SKM-1 (cell line): ENCODE results near the gene TSNAX.
"Not testable (repeated sequence)": the region's sequence is repeated elsewhere in the genome, so short reads cannot be mapped to it uniquely, and the experiment has no call there.

ENCODE experiments used
- DNase-seq: peaks from one replicate; lab custom pipeline; 2025; ENCODE audit not compliant: unreplicated experiment; lab: John Stamatoyannopoulos, UW

The TSNAX gene

DNA sequence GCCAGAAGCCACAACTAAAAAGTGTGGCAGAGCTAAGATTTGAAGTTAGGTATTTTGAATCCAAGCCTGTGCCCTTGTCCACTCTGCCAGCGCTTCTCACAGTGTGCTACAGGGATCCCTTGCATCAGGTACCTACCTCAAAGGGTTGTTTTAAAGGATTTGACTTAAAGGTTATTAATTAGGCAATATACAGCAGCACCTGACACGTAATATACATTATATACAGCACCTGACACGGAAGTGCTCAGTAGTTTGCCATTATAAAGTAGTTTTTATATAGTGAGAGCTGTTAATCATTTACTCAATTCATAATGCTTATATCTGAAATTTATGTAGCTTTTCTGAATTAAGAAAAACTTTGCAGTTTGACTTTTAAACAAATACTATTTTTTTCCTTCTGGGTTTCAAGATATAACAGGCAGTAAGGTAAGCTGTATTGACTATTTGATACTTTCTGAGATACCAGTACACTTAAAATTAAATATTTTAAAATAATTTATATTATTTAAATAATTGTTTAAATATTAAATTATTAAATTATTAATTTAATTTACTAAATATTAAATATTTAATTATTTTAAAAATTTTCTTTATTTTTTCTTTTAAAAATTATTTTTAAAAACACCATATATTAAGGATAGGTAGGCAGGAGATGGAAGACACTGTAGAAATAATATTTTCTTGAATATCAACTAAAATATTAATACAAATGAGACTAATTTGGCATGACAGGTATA is 33.3 kb downstream of the TSNAX start:
- DNase-seq = no peak

GRCh38 chr1:231563247-231563646 is 34.8 kb downstream of the TSNAX start:
- DNase-seq = no peak

- no peak for DNase-seq
These were observed 35.9 kb downstream of the TSNAX start for GRCh38 chr1:231564373-231564772.

GRCh38 chr1:231566496-231566895 is 38.0 kb downstream of the TSNAX start:
- DNase-seq = no peak

GRCh38 chr1:231570262-231570661 is 41.8 kb downstream of the TSNAX start:
- DNase-seq = not testable (repeated sequence)

DNA sequence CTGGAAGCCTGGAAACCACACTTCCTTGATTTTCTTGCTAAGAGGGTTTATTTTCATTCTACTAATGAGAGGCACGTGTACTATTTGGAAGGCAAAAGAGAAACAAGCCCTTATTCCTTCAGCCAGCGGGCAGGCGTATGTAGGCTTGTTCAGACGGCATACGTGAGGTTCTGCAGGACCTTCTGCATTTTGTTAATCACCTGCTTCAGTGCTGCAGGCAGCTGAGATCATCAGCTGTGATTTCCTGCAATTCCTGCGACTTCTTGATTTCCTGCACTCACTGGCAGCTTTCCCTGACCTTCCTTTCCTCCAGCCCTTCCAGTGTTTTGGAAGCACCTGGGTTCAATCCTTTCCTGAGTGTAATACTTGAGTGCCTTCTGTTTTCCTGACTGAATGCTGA is 43.4 kb downstream of the TSNAX start:
- no peak for DNase-seq

- no peak for DNase-seq
These were observed 47.0 kb downstream of the TSNAX start for GRCh38 chr1:231575472-231575871.

DNA sequence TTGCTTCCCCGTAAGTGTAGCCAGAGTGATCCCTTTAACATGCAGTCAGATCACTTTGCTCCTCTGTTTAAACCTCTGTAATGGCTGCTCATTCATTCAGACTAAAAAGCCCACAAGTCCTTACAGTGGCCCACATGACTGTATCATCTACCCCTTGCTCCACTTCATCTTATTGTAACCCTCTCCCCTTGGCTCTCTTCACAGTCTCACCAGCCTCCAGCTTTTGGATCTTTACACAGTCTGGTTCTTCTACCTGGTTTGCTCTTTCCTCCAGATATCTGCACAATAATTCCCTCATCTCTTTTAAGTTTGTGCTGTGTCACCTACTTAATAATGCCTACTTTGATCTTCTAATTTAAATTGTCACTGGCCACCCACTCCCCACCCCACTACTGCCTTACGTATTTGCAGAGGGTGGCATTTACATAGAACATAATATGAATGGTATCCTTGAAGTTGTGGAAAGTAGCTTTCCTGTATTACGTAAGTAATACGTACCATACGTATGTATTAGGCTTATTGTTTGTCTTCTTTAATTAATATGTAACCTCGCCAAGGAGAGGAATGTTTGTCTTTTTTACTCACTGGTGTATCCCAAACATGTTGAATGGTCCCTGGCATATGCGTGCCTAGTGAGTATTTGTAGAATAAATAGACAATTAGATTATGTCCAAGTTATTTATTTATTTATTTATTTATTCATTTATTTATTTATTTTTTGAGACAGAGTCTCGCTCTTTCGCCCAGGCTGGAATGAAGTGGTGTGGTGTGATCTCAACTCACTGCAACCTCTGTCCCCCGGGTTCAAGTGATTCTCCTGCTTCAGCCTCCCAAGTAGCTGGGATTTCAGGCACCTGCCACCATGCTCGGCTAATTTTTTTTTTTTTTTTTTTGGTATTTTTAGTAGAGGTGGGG is 48.6 kb downstream of the TSNAX start:
- no peak for DNase-seq

- DNase-seq = no peak
These were observed 52.4 kb downstream of the TSNAX start for GRCh38 chr1:231580874-231581273.

GRCh38 chr1:231581859-231582258 is 53.4 kb downstream of the TSNAX start:
- no peak for DNase-seq

GRCh38 chr1:231583376-231583775 is 54.9 kb downstream of the TSNAX start:
- no peak for DNase-seq

GRCh38 chr1:231584117-231584516 is 55.6 kb downstream of the TSNAX start:
- peak; percentile 41 for DNase-seq

DNA sequence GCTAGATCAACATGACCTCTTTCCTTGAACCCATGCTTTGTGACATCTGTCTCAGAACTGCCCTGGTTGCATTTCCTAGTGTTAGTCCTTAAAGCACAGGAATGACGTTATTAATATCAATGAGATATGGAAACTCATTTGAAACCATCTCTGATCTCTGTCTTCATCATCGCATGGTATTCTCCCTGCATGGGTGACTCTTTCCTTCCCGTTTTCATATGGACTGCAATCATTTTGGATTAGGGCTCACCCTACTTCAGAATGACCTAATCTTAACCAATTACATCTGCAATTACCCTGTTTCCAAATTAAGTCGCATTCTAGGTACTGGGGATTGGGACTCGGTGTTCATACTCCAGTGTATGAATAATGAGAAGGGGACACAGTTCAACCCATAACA is 56.5 kb downstream of the TSNAX start:
- DNase-seq = peak; percentile 30

DNA sequence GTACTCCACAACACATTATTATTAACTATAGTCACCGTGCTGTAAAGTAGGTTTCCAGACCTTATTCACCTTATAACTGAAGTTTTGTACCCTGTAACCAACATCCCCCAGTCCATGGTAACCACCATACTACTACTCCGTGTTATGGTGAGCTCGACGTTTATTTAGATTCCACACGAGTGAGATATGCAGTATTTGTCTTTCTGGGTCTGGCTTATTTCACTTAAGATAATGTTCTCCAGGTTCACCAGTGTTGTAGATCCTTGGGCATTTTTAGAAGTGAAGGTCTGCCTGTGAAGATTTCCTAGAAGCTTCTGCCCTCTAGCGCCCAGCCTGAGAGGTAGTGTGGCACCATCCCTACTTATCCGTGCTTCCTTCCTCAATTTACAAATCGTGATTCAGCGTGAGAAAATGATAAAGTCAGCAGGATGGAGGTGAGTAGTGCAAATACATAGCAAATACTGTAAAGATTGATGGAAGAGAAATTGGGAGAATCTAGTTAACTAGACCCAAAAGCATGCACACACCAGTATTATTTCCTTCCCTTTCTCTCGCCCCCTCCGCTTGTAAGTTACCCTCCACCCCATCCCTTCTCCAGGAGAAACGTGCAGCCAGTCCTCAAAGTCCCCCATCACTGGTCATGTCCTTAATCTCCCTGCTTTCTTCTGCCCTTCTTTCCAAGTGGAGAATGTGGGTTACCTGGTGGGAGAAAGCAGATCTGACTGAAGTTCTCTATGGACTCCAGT is 62.2 kb downstream of the TSNAX start:
- DNase-seq = peak; percentile 94

DNA sequence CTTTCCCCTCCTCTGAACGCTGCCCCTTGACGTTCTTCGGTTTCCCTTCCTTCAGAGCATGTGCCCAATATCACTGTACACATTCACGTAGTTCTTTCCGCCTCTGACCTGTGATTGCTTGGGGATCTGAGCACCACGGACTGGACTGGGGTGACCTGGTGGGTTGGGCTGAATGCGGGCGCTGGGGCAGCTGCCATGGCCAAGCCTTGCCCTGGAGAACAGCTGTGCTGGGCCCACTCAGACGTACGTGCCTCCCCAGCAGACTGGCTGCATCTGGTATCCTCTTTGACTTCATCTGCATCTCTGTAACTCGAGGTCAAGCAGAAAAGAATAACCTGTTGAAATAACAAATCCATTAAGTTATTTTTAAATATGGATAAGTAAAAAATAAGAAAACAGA is 63.0 kb downstream of the TSNAX start:
- DNase-seq = no peak

- DNase-seq = no peak
These were observed 64.3 kb downstream of the TSNAX start for GRCh38 chr1:231592809-231593208.

DNA sequence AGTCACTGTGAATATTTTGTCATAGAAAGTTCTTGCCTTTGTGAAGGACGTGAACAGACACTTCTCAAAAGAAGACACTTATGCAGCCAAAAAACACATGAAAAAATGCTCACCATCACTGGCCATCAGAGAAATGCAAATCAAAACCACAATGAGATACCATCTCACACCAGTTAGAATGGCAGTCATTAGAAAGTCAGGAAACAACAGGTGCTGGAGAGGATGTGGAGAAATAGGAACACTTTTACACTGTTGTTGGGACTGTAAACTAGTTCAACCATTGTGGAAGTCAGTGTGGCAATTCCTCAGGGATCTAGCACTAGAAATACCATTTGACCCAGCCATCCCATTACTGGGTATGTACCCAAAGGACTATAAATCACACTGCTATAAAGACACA is 64.8 kb downstream of the TSNAX start:
- DNase-seq = not testable (repeated sequence)

- DNase-seq = no peak
These were observed 65.7 kb downstream of the TSNAX start for GRCh38 chr1:231594123-231594522.

DNA sequence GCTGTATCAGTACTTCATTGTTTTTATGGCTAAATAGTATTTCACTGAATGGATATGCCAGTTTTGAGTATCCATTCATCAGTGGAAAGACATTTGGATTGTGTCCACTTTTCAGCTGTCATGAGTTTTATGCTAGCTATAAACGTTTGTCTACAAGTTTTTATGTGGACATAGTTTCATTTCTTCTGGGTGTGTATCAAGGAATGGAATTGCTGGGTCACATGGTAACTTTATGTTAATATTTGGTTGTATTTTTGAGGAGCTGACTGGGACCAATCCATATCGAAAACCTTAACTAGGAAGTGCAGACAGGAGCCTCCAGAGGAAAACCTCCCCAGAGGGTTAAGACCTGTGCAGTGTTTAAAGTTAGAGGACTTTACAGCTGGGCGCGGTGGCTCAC is 66.3 kb downstream of the TSNAX start:
- no peak for DNase-seq

DNA sequence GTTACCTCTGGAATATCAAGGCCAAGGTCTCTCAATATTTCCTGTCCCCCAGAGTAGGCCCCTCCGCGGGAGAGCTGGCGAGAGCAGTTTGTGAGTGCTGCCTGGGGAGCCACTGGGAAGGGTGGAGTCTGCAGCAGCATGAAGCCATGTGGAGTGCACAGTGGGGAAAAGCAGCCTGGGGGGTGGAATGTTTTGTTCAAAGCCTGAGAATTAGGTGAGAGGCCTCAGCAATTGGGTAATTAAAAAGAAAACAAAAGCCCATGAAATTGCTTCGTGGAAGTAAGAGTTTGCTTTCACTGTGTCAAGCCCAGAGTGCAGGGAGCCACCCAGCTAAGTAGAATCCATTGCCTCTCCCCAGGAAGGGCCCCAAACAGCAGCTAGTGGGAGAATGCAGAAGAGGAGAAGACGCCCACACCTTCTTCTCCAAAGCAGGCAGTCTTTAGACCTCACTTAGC is 67.9 kb downstream of the TSNAX start:
- no peak for DNase-seq

DNA sequence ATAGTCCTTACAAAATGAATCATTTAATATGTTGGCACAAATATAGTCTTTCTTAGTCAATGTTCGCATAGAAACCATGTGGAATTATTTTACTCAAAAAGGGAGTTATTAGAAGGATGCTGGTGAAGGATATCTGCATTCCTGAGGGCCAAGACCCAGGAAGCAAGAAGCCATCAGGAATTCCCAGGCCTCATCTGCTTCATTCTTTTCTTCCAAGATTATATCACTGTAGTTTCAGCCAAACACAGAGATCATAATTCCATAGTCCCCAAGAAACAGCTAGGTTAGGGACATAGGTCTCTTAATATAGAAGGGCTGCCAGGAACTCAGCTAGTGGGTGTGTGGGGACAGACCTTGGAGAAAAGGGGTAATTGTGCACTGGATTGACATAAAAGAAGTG is 69.5 kb downstream of the TSNAX start:
- DNase-seq = no peak
